ENCODE results near the gene DIAPH2.
A peak's percentile ranks its signal among the peaks of the same experiment; 100 is the strongest.

Gene DIAPH2

DNA sequence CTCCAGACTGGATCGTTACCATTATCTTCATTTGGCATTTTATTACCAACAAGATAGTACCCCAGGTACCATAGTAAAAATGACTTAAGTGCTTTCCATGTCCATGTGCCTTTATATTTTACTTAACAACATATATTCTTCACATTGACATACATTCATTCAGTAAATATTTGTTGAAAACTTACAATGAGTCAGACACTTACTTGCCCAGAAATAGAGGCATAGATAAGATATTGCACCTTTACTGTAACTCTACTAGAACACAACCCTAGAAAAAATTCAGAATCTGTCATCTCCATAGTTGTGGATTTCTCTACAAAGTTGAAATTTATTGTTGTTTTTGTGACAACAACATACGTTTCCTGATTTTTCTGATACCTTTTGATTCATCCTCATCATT lies 839.7 kb downstream of the DIAPH2 start:
- no peak for DNase-seq
- 100% methylated on average over 1 of the region's 2 CpGs for WGBS (ENCODE audit: insufficient coverage)
- peaks cover 0 to 2% (median 0%) of the 10 kb centered on the region in 5 experiments for H3K9me3 ChIP-seq (ENCODE audit: control extremely low read depth in 1 of 5, control insufficient read depth in 4 of 5, insufficient read depth in 2 of 5, low read depth in 1 of 5, low read length in 4 of 5)
- ChIA-PET POLR2A (no interaction called here), CTCF (no interaction called here)
- H3K27me3 ChIP-seq (replicated peaks in 2 of 5; ENCODE audit: control insufficient read depth in 4 of 5, insufficient read depth in 5 of 5, low read length in 4 of 5), result no peaks in the 10 kb centered on the region
- no peaks in the 10 kb centered on the region for H3K4me1 ChIP-seq (ENCODE audit: control extremely low read depth in 1 of 4, control insufficient read depth in 4 of 4, insufficient read depth in 4 of 4, low read length in 3 of 4)
- no peak overlapping the region for H3K4me3 ChIP-seq (ENCODE audit: control insufficient read depth in 1 of 7, extremely low read depth in 1 of 7, insufficient read depth in 4 of 7, low read depth in 2 of 7, low read length in 6 of 7)
- no peak overlapping the region for H3K27ac ChIP-seq (ENCODE audit: insufficient read depth in 1 of 2, low read depth in 1 of 2, low read length in 2 of 2, poor library complexity in 1 of 2, severe bottlenecking in 2 of 2)
- no peaks in the 10 kb centered on the region for H3K36me3 ChIP-seq (ENCODE audit: control insufficient read depth in 4 of 4, insufficient read depth in 4 of 4, low read length in 3 of 4)

GRCh38 chrX:97524997-97525396 lies 840.4 kb downstream of the DIAPH2 start:
- no peak for DNase-seq
- ChIA-PET CTCF (no interaction called here), POLR2A (no interaction called here)
- no peaks in the 10 kb centered on the region for H3K4me1 ChIP-seq (ENCODE audit: control extremely low read depth in 1 of 4, control insufficient read depth in 4 of 4, insufficient read depth in 4 of 4, low read length in 3 of 4)
- H3K36me3 ChIP-seq (ENCODE audit: control insufficient read depth in 4 of 4, insufficient read depth in 4 of 4, low read length in 3 of 4), result no peaks in the 10 kb centered on the region
- no peak overlapping the region for H3K27ac ChIP-seq (ENCODE audit: insufficient read depth in 1 of 2, low read depth in 1 of 2, low read length in 2 of 2, poor library complexity in 1 of 2, severe bottlenecking in 2 of 2)
- H3K27me3 ChIP-seq (replicated peaks in 2 of 5; ENCODE audit: control insufficient read depth in 4 of 5, insufficient read depth in 5 of 5, low read length in 4 of 5), result no peaks in the 10 kb centered on the region
- no peak overlapping the region for H3K4me3 ChIP-seq (ENCODE audit: control insufficient read depth in 1 of 7, extremely low read depth in 1 of 7, insufficient read depth in 4 of 7, low read depth in 2 of 7, low read length in 6 of 7)
- peaks cover 0 to 4% (median 2%) of the 10 kb centered on the region in 5 experiments for H3K9me3 ChIP-seq (ENCODE audit: control extremely low read depth in 1 of 5, control insufficient read depth in 4 of 5, insufficient read depth in 2 of 5, low read depth in 1 of 5, low read length in 4 of 5)
- WGBS (ENCODE audit: insufficient coverage), result 89% methylated on average over 3 of the region's 3 CpGs

- Histone ChIP-seq H3K4me1 (ENCODE audit: control extremely low read depth in 1 of 4, control insufficient read depth in 4 of 4, insufficient read depth in 4 of 4, low read length in 3 of 4) (no peaks in the 10 kb centered on the region), H3K4me3 (ENCODE audit: control insufficient read depth in 1 of 7, extremely low read depth in 1 of 7, insufficient read depth in 4 of 7, low read depth in 2 of 7, low read length in 6 of 7) (no peak overlapping the region), H3K27me3 (replicated peaks in 2 of 5; ENCODE audit: control insufficient read depth in 4 of 5, insufficient read depth in 5 of 5, low read length in 4 of 5) (no peaks in the 10 kb centered on the region), H3K9me3 (ENCODE audit: control extremely low read depth in 1 of 5, control insufficient read depth in 4 of 5, insufficient read depth in 2 of 5, low read depth in 1 of 5, low read length in 4 of 5) (peaks cover 2 to 5% (median 3%) of the 10 kb centered on the region in 5 experiments), H3K36me3 (ENCODE audit: control insufficient read depth in 4 of 4, insufficient read depth in 4 of 4, low read length in 3 of 4) (no peaks in the 10 kb centered on the region), H3K27ac (ENCODE audit: insufficient read depth in 1 of 2, low read depth in 1 of 2, low read length in 2 of 2, poor library complexity in 1 of 2, severe bottlenecking in 2 of 2) (no peak overlapping the region)
- 100% methylated on average over 2 of the region's 3 CpGs for WGBS (ENCODE audit: insufficient coverage)
- CTCF ChIA-PET, result no interaction called here
- no peak for DNase-seq
- POLR2A ChIA-PET, result no interaction called here
Measured at GRCh38 chrX:97525981-97526380, 841.3 kb downstream of the DIAPH2 start.

DNA sequence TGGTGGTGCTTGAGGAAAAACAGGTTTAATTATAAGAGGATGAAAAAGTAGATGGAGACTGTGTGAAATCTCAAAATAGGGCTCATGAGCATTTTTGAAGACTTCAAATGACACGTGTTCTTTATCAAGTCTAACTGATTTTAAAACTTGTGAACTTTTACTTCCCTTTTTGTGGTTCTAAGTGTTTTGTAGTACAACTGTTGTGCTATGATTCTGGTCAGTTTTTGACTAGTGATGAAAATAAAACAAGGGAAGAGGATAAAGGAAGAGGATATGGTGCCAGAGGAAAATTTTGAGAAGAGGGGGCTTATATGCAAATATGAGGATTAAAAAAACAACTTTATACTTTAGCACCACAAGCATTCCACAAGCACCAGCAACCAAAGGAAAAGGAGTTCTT lies 843.1 kb downstream of the DIAPH2 start:
- H3K4me1 ChIP-seq (ENCODE audit: control extremely low read depth in 1 of 4, control insufficient read depth in 4 of 4, insufficient read depth in 4 of 4, low read length in 3 of 4), result no peaks in the 10 kb centered on the region
- peaks cover 2 to 7% (median 5%) of the 10 kb centered on the region in 5 experiments for H3K9me3 ChIP-seq (ENCODE audit: control extremely low read depth in 1 of 5, control insufficient read depth in 4 of 5, insufficient read depth in 2 of 5, low read depth in 1 of 5, low read length in 4 of 5)
- no peak overlapping the region for H3K4me3 ChIP-seq (ENCODE audit: control insufficient read depth in 1 of 7, extremely low read depth in 1 of 7, insufficient read depth in 4 of 7, low read depth in 2 of 7, low read length in 6 of 7)
- no peak overlapping the region for H3K27ac ChIP-seq (ENCODE audit: insufficient read depth in 1 of 2, low read depth in 1 of 2, low read length in 2 of 2, poor library complexity in 1 of 2, severe bottlenecking in 2 of 2)
- no peaks in the 10 kb centered on the region for H3K36me3 ChIP-seq (ENCODE audit: control insufficient read depth in 4 of 4, insufficient read depth in 4 of 4, low read length in 3 of 4)
- peak in 1 of 3 donors; percentile 7 for DNase-seq
- ChIA-PET CTCF (no interaction called here), POLR2A (no interaction called here)
- H3K27me3 ChIP-seq (replicated peaks in 2 of 5; ENCODE audit: control insufficient read depth in 4 of 5, insufficient read depth in 5 of 5, low read length in 4 of 5), result no peaks in the 10 kb centered on the region
- WGBS (ENCODE audit: insufficient coverage), result 50% methylated on average over 1 of the region's 1 CpG

GRCh38 chrX:97529536-97530200 lies 845.0 kb downstream of the DIAPH2 start:
- Histone ChIP-seq H3K27ac (ENCODE audit: insufficient read depth in 1 of 2, low read depth in 1 of 2, low read length in 2 of 2, poor library complexity in 1 of 2, severe bottlenecking in 2 of 2) (no peak overlapping the region), H3K27me3 (replicated peaks in 2 of 5; ENCODE audit: control insufficient read depth in 4 of 5, insufficient read depth in 5 of 5, low read length in 4 of 5) (no peaks in the 10 kb centered on the region), H3K4me3 (ENCODE audit: control insufficient read depth in 1 of 7, extremely low read depth in 1 of 7, insufficient read depth in 4 of 7, low read depth in 2 of 7, low read length in 6 of 7) (no peak overlapping the region), H3K9me3 (ENCODE audit: control extremely low read depth in 1 of 5, control insufficient read depth in 4 of 5, insufficient read depth in 2 of 5, low read depth in 1 of 5, low read length in 4 of 5) (peaks cover 2 to 7% (median 5%) of the 10 kb centered on the region in 5 experiments), H3K4me1 (ENCODE audit: control extremely low read depth in 1 of 4, control insufficient read depth in 4 of 4, insufficient read depth in 4 of 4, low read length in 3 of 4) (no peaks in the 10 kb centered on the region), H3K36me3 (ENCODE audit: control insufficient read depth in 4 of 4, insufficient read depth in 4 of 4, low read length in 3 of 4) (no peaks in the 10 kb centered on the region)
- POLR2A ChIA-PET, result no interaction called here
- CTCF ChIA-PET, result no interaction called here
- no CpG with 5 or more reads among the region's 1 CpG for WGBS (ENCODE audit: insufficient coverage)
- peak in 2 of 3 donors; percentile 15 to 35 for DNase-seq

DNA sequence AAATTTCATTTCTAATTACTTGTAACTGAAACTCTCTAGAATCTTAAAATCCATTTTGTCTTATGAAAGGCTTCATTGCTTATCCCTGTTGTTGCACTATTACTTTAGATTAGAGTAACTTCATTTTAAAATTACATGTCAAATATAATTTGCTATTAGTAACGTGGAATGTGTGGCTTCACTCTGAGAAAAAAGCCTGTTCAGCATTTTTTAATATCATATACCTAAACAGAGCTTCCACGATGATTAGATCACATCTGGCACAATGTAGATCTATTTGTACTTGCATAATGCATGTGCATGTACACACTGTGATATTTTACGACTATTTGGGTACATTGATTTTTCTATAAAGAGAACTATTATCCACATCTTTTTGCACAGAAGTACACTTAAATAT lies 847.2 kb downstream of the DIAPH2 start:
- WGBS (ENCODE audit: insufficient coverage), result no CpG with 5 or more reads among the region's 3 CpGs
- ChIA-PET POLR2A (no interaction called here), CTCF (no interaction called here)
- DNase-seq, result no peak
- Histone ChIP-seq H3K27me3 (replicated peaks in 2 of 5; ENCODE audit: control insufficient read depth in 4 of 5, insufficient read depth in 5 of 5, low read length in 4 of 5) (no peaks in the 10 kb centered on the region), H3K27ac (ENCODE audit: insufficient read depth in 1 of 2, low read depth in 1 of 2, low read length in 2 of 2, poor library complexity in 1 of 2, severe bottlenecking in 2 of 2) (no peak overlapping the region), H3K4me1 (ENCODE audit: control extremely low read depth in 1 of 4, control insufficient read depth in 4 of 4, insufficient read depth in 4 of 4, low read length in 3 of 4) (no peaks in the 10 kb centered on the region), H3K36me3 (ENCODE audit: control insufficient read depth in 4 of 4, insufficient read depth in 4 of 4, low read length in 3 of 4) (no peaks in the 10 kb centered on the region), H3K9me3 (ENCODE audit: control extremely low read depth in 1 of 5, control insufficient read depth in 4 of 5, insufficient read depth in 2 of 5, low read depth in 1 of 5, low read length in 4 of 5) (peaks cover 2 to 7% (median 3%) of the 10 kb centered on the region in 5 experiments), H3K4me3 (ENCODE audit: control insufficient read depth in 1 of 7, extremely low read depth in 1 of 7, insufficient read depth in 4 of 7, low read depth in 2 of 7, low read length in 6 of 7) (no peak overlapping the region)

DNA sequence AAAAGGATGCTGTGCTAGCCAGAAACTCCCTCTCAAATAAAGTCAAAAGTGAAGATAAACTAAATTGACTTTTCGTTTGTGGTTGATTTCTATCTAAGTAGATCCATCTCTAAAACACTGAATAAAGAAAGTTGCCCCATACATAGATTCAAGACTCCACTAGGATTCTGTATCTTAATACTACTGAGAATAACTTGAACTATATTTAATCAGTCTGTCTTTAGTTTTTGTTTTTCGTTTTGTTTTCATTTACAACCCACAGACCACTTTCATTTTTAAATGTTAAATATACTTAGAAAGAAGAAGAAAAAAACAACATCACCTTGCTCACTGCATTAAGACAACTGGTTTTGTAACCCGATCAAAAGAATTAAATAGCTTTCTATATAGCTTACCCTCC lies 854.1 kb downstream of the DIAPH2 start:
- Histone ChIP-seq H3K4me3 (ENCODE audit: control insufficient read depth in 1 of 7, extremely low read depth in 1 of 7, insufficient read depth in 4 of 7, low read depth in 2 of 7, low read length in 6 of 7) (no peak overlapping the region), H3K4me1 (ENCODE audit: control extremely low read depth in 1 of 4, control insufficient read depth in 4 of 4, insufficient read depth in 4 of 4, low read length in 3 of 4) (no peaks in the 10 kb centered on the region), H3K27me3 (replicated peaks in 2 of 5; ENCODE audit: control insufficient read depth in 4 of 5, insufficient read depth in 5 of 5, low read length in 4 of 5) (no peaks in the 10 kb centered on the region), H3K9me3 (ENCODE audit: control extremely low read depth in 1 of 5, control insufficient read depth in 4 of 5, insufficient read depth in 2 of 5, low read depth in 1 of 5, low read length in 4 of 5) (no peaks in the 10 kb centered on the region), H3K36me3 (ENCODE audit: control insufficient read depth in 4 of 4, insufficient read depth in 4 of 4, low read length in 3 of 4) (no peaks in the 10 kb centered on the region), H3K27ac (ENCODE audit: insufficient read depth in 1 of 2, low read depth in 1 of 2, low read length in 2 of 2, poor library complexity in 1 of 2, severe bottlenecking in 2 of 2) (no peak overlapping the region)
- ChIA-PET POLR2A (no interaction called here), CTCF (no interaction called here)
- DNase-seq, result no peak
- WGBS (ENCODE audit: insufficient coverage), result 100% methylated on average over 1 of the region's 3 CpGs

Data from common myeloid progenitor, CD34-positive (primary cell).